WI38 (cell line): ENCODE data around the gene TNFRSF12A.
"Not testable (repeated sequence)": the region's sequence is repeated elsewhere in the genome, so short reads cannot be mapped to it uniquely, and the experiment has no call there.

Source experiments
- H3K4me3 ChIP-seq: 2 replicates; pipeline ENCODE4 v1.5.1; 2011; ENCODE audit warnings: low read depth, mild to moderate bottlenecking, control low read depth, low read length
- TF ChIP-seq, protein P1 (sequence below): IDR thresholded peaks from 2 replicates; pipeline ENCODE4 v1.5.1; 2012; ENCODE audit warnings: low read depth, mild to moderate bottlenecking, control low read depth, low read length

TNFRSF12A gene

DNA sequence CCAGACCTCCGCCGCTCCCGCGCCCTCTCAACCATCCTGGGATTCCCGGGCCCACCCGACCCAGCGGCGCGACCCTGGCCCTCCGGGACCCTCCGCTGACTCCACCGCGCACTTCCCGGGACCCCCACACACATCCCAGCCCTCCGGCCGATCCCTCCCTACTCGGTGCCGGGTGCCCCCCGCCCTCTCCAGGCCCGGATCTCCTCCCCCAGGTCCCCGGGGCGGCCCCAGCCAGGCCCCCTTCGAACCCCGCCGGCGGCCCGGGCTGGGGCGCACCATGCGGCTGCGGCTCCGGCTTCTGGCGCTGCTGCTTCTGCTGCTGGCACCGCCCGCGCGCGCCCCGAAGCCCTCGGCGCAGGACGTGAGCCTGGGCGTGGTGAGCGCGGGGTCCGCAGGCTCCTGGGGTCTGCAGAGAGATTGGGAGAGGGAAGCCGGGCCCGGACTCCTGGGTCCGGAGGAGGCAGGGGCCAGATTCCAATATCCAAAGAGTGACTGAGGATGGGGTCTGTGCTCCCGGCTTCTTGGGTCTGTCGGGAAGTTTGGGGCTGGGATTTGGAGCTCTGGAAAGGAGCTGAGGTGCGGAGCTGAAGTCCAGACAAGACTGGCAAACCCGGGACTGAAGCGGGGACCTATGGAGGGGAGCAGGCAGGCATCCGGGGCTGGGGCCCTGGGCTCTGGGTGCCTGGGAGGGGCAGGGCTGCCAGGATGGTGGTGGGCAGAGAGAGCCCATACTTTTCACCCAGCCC, 26.6 kb downstream of the TNFRSF12A start:
- no peak overlapping the region for H3K4me3 ChIP-seq
- TF ChIP-seq, protein P1, sequence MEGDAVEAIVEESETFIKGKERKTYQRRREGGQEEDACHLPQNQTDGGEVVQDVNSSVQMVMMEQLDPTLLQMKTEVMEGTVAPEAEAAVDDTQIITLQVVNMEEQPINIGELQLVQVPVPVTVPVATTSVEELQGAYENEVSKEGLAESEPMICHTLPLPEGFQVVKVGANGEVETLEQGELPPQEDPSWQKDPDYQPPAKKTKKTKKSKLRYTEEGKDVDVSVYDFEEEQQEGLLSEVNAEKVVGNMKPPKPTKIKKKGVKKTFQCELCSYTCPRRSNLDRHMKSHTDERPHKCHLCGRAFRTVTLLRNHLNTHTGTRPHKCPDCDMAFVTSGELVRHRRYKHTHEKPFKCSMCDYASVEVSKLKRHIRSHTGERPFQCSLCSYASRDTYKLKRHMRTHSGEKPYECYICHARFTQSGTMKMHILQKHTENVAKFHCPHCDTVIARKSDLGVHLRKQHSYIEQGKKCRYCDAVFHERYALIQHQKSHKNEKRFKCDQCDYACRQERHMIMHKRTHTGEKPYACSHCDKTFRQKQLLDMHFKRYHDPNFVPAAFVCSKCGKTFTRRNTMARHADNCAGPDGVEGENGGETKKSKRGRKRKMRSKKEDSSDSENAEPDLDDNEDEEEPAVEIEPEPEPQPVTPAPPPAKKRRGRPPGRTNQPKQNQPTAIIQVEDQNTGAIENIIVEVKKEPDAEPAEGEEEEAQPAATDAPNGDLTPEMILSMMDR, result no peak

DNA sequence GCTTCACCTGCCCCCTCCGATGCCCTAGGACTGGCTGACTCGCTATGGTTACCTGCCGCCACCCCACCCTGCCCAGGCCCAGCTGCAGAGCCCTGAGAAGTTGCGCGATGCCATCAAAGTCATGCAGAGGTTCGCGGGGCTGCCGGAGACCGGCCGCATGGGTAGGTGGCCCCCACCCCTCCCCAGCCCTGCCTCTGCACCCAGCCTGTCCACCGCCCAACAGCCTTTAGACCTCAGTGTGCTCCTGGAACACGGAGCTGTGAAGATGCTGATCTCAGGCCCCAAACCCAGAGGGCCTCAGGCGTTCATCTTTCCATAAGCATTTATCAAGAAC, 27.2 kb downstream of the TNFRSF12A start:
- no peak overlapping the region for H3K4me3 ChIP-seq
- TF ChIP-seq, protein P1, result no peak

DNA sequence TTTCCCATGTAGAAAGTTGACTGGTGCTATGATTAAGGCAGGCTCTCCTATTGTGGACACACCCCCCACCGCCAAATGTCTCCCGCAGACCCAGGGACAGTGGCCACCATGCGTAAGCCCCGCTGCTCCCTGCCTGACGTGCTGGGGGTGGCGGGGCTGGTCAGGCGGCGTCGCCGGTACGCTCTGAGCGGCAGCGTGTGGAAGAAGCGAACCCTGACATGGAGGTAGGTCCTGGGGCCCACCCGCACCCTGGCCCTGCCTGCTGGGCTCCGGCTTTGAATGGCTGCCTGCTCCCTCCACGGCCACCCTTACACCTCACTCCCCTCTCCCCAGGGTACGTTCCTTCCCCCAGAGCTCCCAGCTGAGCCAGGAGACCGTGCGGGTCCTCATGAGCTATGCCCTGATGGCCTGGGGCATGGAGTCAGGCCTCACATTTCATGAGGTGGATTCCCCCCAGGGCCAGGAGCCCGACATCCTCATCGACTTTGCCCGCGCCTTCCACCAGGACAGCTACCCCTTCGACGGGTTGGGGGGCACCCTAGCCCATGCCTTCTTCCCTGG, 29.8 kb downstream of the TNFRSF12A start:
- TF ChIP-seq, protein P1, result no peak
- H3K4me3 ChIP-seq, result no peak overlapping the region

DNA sequence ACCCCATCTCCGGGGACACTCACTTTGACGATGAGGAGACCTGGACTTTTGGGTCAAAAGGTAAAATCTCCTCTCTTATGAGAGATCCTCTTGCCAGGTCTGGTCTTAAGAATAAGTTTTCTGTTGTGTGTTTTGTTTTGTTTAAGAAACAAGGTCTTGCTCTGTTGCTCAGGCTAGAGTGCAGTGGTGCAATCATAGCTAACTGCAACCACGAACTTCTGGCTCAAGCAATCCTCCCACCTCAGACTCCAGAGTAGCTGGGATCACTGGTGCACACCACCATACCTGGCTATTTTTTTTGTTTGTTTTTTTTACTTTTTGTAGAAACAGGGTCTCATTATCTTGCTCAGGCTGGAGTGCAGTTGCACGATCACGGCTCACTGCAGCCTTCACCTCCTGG, 30.3 kb downstream of the TNFRSF12A start:
- TF ChIP-seq, protein P1, result no peak
- no peak overlapping the region for H3K4me3 ChIP-seq

DNA sequence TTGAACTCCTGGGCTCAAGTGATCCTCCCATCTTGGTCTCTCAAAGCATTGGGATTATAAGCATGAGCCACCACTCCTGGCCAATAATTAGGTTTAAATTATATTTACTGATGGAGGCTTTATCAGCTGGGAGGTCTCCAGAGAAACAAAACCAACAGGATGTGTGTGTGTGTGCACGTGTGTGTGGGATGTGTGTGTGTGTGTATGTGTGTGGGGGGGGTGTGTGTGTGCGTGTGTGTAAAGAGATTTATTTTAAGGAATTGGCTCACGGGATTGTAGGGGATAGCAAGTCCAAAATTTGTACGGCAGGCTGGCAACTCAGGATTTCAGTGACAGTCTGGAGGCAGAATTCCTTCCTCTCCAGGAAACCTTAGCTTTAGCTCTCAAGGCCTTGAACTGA, 30.8 kb downstream of the TNFRSF12A start:
- H3K4me3 ChIP-seq, result no peak overlapping the region
- TF ChIP-seq, protein P1, result no peak

DNA sequence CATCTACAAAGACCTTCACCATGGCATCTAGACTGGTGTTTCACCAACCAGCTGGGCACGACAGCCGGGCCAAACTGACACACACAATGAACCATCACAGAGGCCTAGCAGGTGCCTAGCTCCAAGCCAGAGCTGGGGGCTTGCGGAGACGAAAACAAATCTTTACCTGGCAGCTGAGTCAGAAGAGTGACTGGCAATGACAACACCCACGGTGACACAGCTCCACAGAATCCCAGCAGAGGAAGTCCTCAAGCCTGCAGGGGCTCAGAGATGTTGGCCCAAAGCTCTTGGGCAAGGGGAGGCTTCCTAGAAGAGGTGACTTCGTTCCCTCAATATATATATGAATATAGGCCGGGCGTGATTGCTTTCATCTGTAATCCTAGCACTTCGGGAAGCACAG, 31.3 kb downstream of the TNFRSF12A start:
- H3K4me3 ChIP-seq, result no peak overlapping the region
- TF ChIP-seq, protein P1, result no peak

DNA sequence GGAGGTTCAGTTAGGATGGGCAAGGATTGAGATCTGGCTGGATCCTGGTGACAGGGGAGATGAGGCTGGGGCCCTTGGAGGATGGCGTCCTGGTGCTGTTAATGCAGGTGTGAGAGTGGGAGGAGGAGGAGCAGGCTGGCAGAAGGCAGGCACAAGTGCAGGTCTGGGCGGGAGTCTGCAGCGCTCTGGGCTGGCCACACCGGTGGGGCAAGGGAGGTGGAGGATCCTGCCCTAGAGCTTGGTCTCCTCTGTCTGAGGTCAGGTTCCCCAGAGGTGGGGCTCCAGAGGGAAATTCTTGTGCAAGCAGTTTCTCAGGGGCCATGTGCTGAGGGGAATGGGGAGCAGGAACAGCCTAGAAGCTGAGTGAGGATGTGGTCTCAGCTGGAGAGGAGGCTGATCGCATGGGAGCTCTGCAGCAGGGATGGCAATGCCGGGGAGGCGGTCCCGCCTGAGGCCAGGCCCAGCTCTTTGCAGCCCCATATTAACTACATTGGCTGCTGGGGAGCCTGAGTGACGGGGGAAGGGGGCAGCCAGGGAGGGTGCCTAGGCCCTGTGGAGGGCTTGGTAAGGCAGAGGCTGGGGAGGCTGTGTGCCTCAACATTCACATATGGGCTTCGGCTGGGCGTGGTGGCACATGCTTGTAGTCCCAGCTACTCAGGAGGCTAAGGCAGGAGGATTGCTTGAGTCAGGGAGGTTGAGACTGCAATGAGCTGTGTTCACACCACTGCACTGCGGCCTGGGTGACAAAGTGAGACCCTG, 32.6 kb downstream of the TNFRSF12A start:
- H3K4me3 ChIP-seq, result not testable (repeated sequence)

DNA sequence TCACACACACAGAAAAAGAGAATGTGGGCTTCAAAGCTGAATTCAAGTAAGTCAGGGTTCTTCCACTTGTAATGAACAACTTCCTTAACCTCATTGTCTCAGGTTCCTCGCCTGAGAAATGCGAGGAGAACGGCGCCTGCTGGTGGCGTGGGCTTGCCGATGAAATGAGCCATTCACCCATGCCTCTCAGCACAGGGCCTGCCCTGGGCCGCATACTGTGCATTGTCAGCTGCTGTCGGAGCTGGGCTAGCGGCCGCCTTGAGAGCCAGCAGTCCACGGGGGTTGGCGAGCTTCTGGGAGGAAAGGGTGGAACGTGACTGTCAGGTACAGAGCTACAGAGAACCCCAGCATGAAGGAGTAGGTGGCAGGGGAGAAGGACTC, 33.2 kb downstream of the TNFRSF12A start:
- H3K4me3 ChIP-seq, result not testable (repeated sequence)
